B cell (primary cell): ENCODE results near the gene RCBTB1.

Experiments
- EZH2 ChIP-seq: IDR thresholded peaks from 2 replicates; pipeline ENCODE4 v1.6.1; 2012; ENCODE audit warnings: borderline replicate concordance, low read depth, mild to moderate bottlenecking, moderate library complexity, low read length; ENCODE audit not compliant: insufficient read depth, poor library complexity, severe bottlenecking
- TF ChIP-seq, protein P1 (sequence below): fragments of 200-600 bp; IDR thresholded peaks from one replicate; pipeline ENCODE4 v1.8.0; 2022; ENCODE audit warnings: antibody characterized with exemption, mild to moderate bottlenecking

DNA sequence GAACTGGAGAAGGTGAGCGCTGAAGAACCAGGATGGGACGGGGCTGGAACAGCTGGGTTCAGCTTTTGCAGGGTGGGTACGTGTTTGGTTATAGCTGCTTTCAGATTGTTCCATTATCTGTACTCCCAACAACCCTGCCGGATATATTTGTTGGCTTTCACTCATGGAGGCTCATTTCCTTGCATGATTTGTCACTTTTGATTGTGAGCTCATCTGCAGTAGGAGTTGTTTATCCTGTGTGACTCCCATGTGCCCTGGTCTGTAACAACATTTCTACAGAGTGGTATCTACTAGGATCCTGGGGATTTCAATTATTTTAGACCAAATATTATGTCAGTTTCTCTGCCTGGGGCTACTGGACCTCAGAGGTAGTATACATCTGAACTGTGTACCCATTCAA, 48.4 kb upstream of the RCBTB1 start:
- TF ChIP-seq, protein P1, sequence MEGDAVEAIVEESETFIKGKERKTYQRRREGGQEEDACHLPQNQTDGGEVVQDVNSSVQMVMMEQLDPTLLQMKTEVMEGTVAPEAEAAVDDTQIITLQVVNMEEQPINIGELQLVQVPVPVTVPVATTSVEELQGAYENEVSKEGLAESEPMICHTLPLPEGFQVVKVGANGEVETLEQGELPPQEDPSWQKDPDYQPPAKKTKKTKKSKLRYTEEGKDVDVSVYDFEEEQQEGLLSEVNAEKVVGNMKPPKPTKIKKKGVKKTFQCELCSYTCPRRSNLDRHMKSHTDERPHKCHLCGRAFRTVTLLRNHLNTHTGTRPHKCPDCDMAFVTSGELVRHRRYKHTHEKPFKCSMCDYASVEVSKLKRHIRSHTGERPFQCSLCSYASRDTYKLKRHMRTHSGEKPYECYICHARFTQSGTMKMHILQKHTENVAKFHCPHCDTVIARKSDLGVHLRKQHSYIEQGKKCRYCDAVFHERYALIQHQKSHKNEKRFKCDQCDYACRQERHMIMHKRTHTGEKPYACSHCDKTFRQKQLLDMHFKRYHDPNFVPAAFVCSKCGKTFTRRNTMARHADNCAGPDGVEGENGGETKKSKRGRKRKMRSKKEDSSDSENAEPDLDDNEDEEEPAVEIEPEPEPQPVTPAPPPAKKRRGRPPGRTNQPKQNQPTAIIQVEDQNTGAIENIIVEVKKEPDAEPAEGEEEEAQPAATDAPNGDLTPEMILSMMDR = no peak
- no peak for TF ChIP-seq EZH2
